HCT116 (cell line): Measurements from ENCODE around the gene CGNL1. TPM values are rescaled to one million over a fixed set of nuclear protein-coding genes. Genes with fewer than 3 reads are reported as not detected.

Source experiments
- ATAC-seq: fragments of 200-7000 bp; cut with Tn5 transposase; 2 replicates; pipeline ENCODE4 v1.9.1; 2020; ENCODE audit warnings: mild to moderate bottlenecking, moderate library complexity
- BruUV-seq: library from RNA; stranded (reverse); fragments of 400-500 nt; replicated peaks from 2 replicates; lab custom pipeline; 2021; lab: Mats Ljungman, UMichigan
- CTCF ChIA-PET: fragments of 300-600 bp; sonication (Branson Sonifier 250); formaldehyde crosslinking; loops from one replicate; lab custom pipeline; 2021; ENCODE audit warnings: antibody characterized with exemption; lab: Charles Lee
- POLR2A ChIA-PET: fragments of 300-600, 350-600 bp; sonication (Branson Sonifier 250); formaldehyde crosslinking; loops from one replicate; lab custom pipeline; 2021; ENCODE audit warnings: antibody characterized with exemption; lab: Charles Lee
- RAD21 ChIA-PET, 2 experiments: fragments of 300-600 bp; sonication (Branson Sonifier 250); formaldehyde crosslinking; loops; one replicate each; lab custom pipeline; 2023; ENCODE audit warnings: low total read pairs in 2 of 2; ENCODE audit not compliant: uncharacterized antibody in 2 of 2, unreplicated experiment in 2 of 2, low non-redundant PET in 1 of 2; lab: Charles Lee
- DNase-seq: peaks from one replicate; pipeline ENCODE4 v3.0.0-alpha.2; 2010; ENCODE audit warnings: low read depth, low spot score
- H2AFZ ChIP-seq: fragments of 200-600 bp; shearing (Covaris generic), sonication (generic); 2 replicates; pipeline ENCODE4 v1.6.1; 2017; ENCODE audit warnings: low read depth, mixed run types, mixed read lengths, antibody characterized with exemption, low read length; ENCODE audit not compliant: poor library complexity, severe bottlenecking
- H3K27ac ChIP-seq: 2 replicates; pipeline ENCODE4 v1.5.1; 2012; ENCODE audit warnings: low read depth, low read length
- H3K27me3 ChIP-seq: fragments of 200-600 bp; sonication (generic); 2 replicates; pipeline ENCODE4 v1.6.1; 2016; ENCODE audit warnings: mixed run types, low read length, mixed read lengths; ENCODE audit not compliant: insufficient read depth
- H3K36me3 ChIP-seq, 2 experiments: fragments of 200-500 bp in 1 of 2; fragments of 200-600 bp in 1 of 2; sonication (Bioruptor generic) in 1 of 2; sonication (generic) in 1 of 2; 2 replicates each; pipeline versions ENCODE4 v1.5.1 to v1.6.1; 2014 to 2016; ENCODE audit warnings: low read length in 2 of 2, inconsistent platforms in 1 of 2, mixed read lengths in 1 of 2, mixed run types in 1 of 2; ENCODE audit not compliant: insufficient read depth in 2 of 2, control insufficient read depth in 1 of 2
- H3K4me1 ChIP-seq, 2 experiments: fragments of 200-600 bp in 1 of 2; sonication (generic) in 1 of 2; 2 replicates each; pipeline versions ENCODE4 v1.5.1 to v1.6.1; 2012 to 2017; ENCODE audit warnings: low read length in 2 of 2, inconsistent platforms in 1 of 2, mild to moderate bottlenecking in 1 of 2, mixed read lengths in 1 of 2, mixed run types in 1 of 2, moderate library complexity in 1 of 2; ENCODE audit not compliant: insufficient read depth in 2 of 2, control insufficient read depth in 1 of 2
- H3K4me2 ChIP-seq: fragments of 200-600 bp; sonication (generic); 2 replicates; pipeline ENCODE4 v1.6.1; 2017; ENCODE audit warnings: mixed run types, low read length, mixed read lengths
- H3K4me3 ChIP-seq, 2 experiments: fragments of 200-600 bp in 1 of 2; sonication (generic) in 1 of 2; replicated peaks in 1 of 2; 2 replicates each; pipeline ENCODE4 v1.5.1; 2011 to 2016; ENCODE audit warnings: low read length in 2 of 2, control low read depth in 1 of 2, low read depth in 1 of 2, mild to moderate bottlenecking in 1 of 2, mixed read lengths in 1 of 2, mixed run types in 1 of 2
- H3K79me2 ChIP-seq: fragments of 200-600 bp; sonication (generic); 2 replicates; pipeline ENCODE4 v1.6.1; 2017; ENCODE audit warnings: mild to moderate bottlenecking, mixed run types, low read length, moderate library complexity, mixed read lengths; ENCODE audit not compliant: insufficient read depth
- H3K9ac ChIP-seq: fragments of 200-600 bp; sonication (generic); 2 replicates; pipeline ENCODE4 v1.6.1; 2016; ENCODE audit warnings: low read length, mixed read lengths
- H3K9me2 ChIP-seq: fragments of 200-600 bp; sonication (generic), shearing (Covaris generic); 2 replicates; pipeline ENCODE4 v1.6.1; 2017; ENCODE audit warnings: mixed run types, mild to moderate bottlenecking, moderate library complexity; ENCODE audit not compliant: insufficient read depth
- H3K9me3 ChIP-seq, 2 experiments: fragments of 200-500 bp in 1 of 2; fragments of 200-600 bp in 1 of 2; sonication (Bioruptor generic) in 1 of 2; sonication (generic) in 1 of 2; 2 replicates each; pipeline ENCODE4 v1.6.1; 2014 to 2017; ENCODE audit warnings: low read length in 2 of 2, mixed read lengths in 2 of 2, inconsistent platforms in 1 of 2, low read depth in 1 of 2, mild to moderate bottlenecking in 1 of 2, mixed run types in 1 of 2, moderate library complexity in 1 of 2; ENCODE audit not compliant: control insufficient read depth in 1 of 2, insufficient read depth in 1 of 2
- H4K20me1 ChIP-seq: fragments of 200-600 bp; sonication (generic), shearing (Covaris generic); 2 replicates; pipeline ENCODE4 v1.6.1; 2017; ENCODE audit warnings: mixed run types, mild to moderate bottlenecking, moderate library complexity; ENCODE audit not compliant: insufficient read depth
- CEBPB ChIP-seq: IDR thresholded peaks from 2 replicates; pipeline ENCODE4 v1.6.1; 2012; ENCODE audit warnings: low read depth
- CTCF ChIP-seq, 3 experiments: fragments of 200-600 bp in 1 of 3; sonication (generic) in 1 of 3; IDR thresholded peaks in 2 of 3; conservative IDR thresholded peaks in 1 of 3; 2 replicates each; pipeline ENCODE4 v1.5.1; 2012 to 2017; ENCODE audit warnings: low read depth in 2 of 3, low read length in 2 of 3, antibody characterized with exemption in 1 of 3, borderline replicate concordance in 1 of 3, control low read depth in 1 of 3, mild to moderate bottlenecking in 1 of 3, mixed read lengths in 1 of 3, mixed run types in 1 of 3, moderate library complexity in 1 of 3; ENCODE audit not compliant: insufficient read depth in 1 of 3
- EGR1 ChIP-seq: IDR thresholded peaks from 2 replicates; pipeline ENCODE4 v1.6.1; 2012; ENCODE audit warnings: low read depth
- EZH2phosphoT487 ChIP-seq: fragments of 200-600 bp; IDR thresholded peaks from 2 replicates; pipeline ENCODE4 v1.6.1; 2018; ENCODE audit warnings: antibody characterized with exemption, borderline replicate concordance
- JUND ChIP-seq: IDR thresholded peaks from 2 replicates; pipeline ENCODE4 v1.6.1; 2012
- POLR2A ChIP-seq: IDR thresholded peaks from 2 replicates; pipeline ENCODE4 v1.7.0; 2011; ENCODE audit warnings: borderline replicate concordance; ENCODE audit not compliant: insufficient read depth, insufficient read length; ENCODE audit errors: extremely low read depth
- POLR2AphosphoS5 ChIP-seq: IDR thresholded peaks from 2 replicates; pipeline ENCODE4 v1.6.1; 2011; ENCODE audit warnings: mild to moderate bottlenecking, low read depth, low read length, moderate library complexity
- RAD21 ChIP-seq: IDR thresholded peaks from 2 replicates; pipeline ENCODE4 v1.6.1; 2012; ENCODE audit warnings: low read depth, mild to moderate bottlenecking
- SIN3A ChIP-seq: IDR thresholded peaks from 2 replicates; pipeline ENCODE4 v1.6.1; 2012; ENCODE audit warnings: low read depth
- SP1 ChIP-seq: IDR thresholded peaks from 2 replicates; pipeline ENCODE4 v1.6.1; 2012; ENCODE audit warnings: low read depth
- SRF ChIP-seq: IDR thresholded peaks from 2 replicates; pipeline ENCODE4 v1.6.1; 2012; ENCODE audit warnings: low read depth
- YY1 ChIP-seq: IDR thresholded peaks from 2 replicates; pipeline ENCODE4 v1.6.1; 2011; ENCODE audit warnings: low read length, low read depth, moderate library complexity, mild to moderate bottlenecking; ENCODE audit not compliant: insufficient replicate concordance; ENCODE audit errors: extremely low read depth
- ZFX ChIP-seq: fragments of 450-650 bp; IDR thresholded peaks from 2 replicates; pipeline ENCODE4 v1.6.1; 2017
- ZNF274 ChIP-seq: fragments of 200-500 bp; sonication (Bioruptor generic); IDR thresholded peaks from 2 replicates; pipeline ENCODE4 v1.6.1; 2014; ENCODE audit warnings: mild to moderate bottlenecking, low read depth, low read length, inconsistent platforms
- intact Hi-C: fragments of 100-400 bp; cut with micrococcal nuclease; formaldehyde crosslinking; loops from 2 replicates; pipeline ENCODE4 v1.10.0; 2022
- total RNA-seq: library from RNA; stranded (reverse); gene quantifications from one replicate; pipeline ENCODE4 v1.2.1, GENCODE V29; 2021; ENCODE audit not compliant: unreplicated experiment
- TF ChIP-seq, protein P1 (sequence below): IDR thresholded peaks from 2 replicates; pipeline ENCODE4 v1.6.1; 2012
- TF ChIP-seq, protein P2 (sequence below): IDR thresholded peaks from 2 replicates; pipeline ENCODE4 v1.6.1; 2012; ENCODE audit warnings: low read depth

CGNL1 gene
- total RNA-seq, 1 experiment from 2014 or later: 2.2 TPM

GRCh38 chr15:57580428-57580827, 204.1 kb downstream of the CGNL1 start (continued):
- no peak for TF ChIP-seq YY1
- TF ChIP-seq EZH2phosphoT487: no peak
- no peak for TF ChIP-seq ZNF274

GRCh38 chr15:57580866-57581265, 204.6 kb downstream of the CGNL1 start:
- H3K27ac ChIP-seq: no peak overlapping the region
- ChIA-PET POLR2A (no interaction called here), CTCF (no interaction called here), RAD21 (no interaction called here)
- H3K4me2 ChIP-seq: no peak overlapping the region
- DNase-seq: no peak
- no peak overlapping the region for H2AFZ ChIP-seq
- H3K4me1 ChIP-seq: no peaks in the 10 kb centered on the region
- intact Hi-C loops: no loop called here
- no peak for ATAC-seq
- no peaks in the 10 kb centered on the region for H3K79me2 ChIP-seq
- no peaks in the 10 kb centered on the region for H3K9me2 ChIP-seq
- peaks cover 5 to 11% of the 10 kb centered on the region in 2 experiments; a peak in 2 of 4 replicates for H3K9me3 ChIP-seq
- H3K4me3 ChIP-seq: no peak overlapping the region
- no peaks in the 10 kb centered on the region for H4K20me1 ChIP-seq
- no peak overlapping the region for H3K9ac ChIP-seq
- H3K36me3 ChIP-seq: no peaks in the 10 kb centered on the region
- BruUV-seq: no TSS peak
- H3K27me3 ChIP-seq: no peaks in the 10 kb centered on the region
- no peak for TF ChIP-seq SP1
- TF ChIP-seq POLR2AphosphoS5: no peak
- no peak for TF ChIP-seq ZNF274
- no peak for TF ChIP-seq CEBPB
- TF ChIP-seq EGR1: no peak
- TF ChIP-seq ZFX: no peak
- TF ChIP-seq, all 23 proteins: peak for 0

GRCh38 chr15:57582090-57582489, 205.8 kb downstream of the CGNL1 start:
- H3K27me3 ChIP-seq: no peaks in the 10 kb centered on the region
- no peak overlapping the region for H3K27ac ChIP-seq
- no peak overlapping the region for H3K4me3 ChIP-seq
- no peaks in the 10 kb centered on the region for H3K79me2 ChIP-seq
- ChIA-PET POLR2A (no interaction called here), CTCF (no interaction called here), RAD21 (no interaction called here)
- DNase-seq (no peak), ATAC-seq (no peak)
- no peaks in the 10 kb centered on the region for H3K9me2 ChIP-seq
- peaks cover 5 to 11% of the 10 kb centered on the region in 2 experiments; a peak in 2 of 4 replicates for H3K9me3 ChIP-seq
- no peak overlapping the region for H3K4me2 ChIP-seq
- intact Hi-C loops: no loop called here
- no peak overlapping the region for H3K9ac ChIP-seq
- no peaks in the 10 kb centered on the region for H4K20me1 ChIP-seq
- H3K4me1 ChIP-seq: no peaks in the 10 kb centered on the region
- H3K36me3 ChIP-seq: no peaks in the 10 kb centered on the region
- no peak overlapping the region for H2AFZ ChIP-seq
- BruUV-seq: no TSS peak
- no peak for TF ChIP-seq ZFX
- no peak for TF ChIP-seq SRF
- TF ChIP-seq, protein P1, sequence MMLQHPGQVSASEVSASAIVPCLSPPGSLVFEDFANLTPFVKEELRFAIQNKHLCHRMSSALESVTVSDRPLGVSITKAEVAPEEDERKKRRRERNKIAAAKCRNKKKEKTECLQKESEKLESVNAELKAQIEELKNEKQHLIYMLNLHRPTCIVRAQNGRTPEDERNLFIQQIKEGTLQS: no peak
- TF ChIP-seq SIN3A: no peak
- TF ChIP-seq POLR2A: no peak
- TF ChIP-seq, protein P2, sequence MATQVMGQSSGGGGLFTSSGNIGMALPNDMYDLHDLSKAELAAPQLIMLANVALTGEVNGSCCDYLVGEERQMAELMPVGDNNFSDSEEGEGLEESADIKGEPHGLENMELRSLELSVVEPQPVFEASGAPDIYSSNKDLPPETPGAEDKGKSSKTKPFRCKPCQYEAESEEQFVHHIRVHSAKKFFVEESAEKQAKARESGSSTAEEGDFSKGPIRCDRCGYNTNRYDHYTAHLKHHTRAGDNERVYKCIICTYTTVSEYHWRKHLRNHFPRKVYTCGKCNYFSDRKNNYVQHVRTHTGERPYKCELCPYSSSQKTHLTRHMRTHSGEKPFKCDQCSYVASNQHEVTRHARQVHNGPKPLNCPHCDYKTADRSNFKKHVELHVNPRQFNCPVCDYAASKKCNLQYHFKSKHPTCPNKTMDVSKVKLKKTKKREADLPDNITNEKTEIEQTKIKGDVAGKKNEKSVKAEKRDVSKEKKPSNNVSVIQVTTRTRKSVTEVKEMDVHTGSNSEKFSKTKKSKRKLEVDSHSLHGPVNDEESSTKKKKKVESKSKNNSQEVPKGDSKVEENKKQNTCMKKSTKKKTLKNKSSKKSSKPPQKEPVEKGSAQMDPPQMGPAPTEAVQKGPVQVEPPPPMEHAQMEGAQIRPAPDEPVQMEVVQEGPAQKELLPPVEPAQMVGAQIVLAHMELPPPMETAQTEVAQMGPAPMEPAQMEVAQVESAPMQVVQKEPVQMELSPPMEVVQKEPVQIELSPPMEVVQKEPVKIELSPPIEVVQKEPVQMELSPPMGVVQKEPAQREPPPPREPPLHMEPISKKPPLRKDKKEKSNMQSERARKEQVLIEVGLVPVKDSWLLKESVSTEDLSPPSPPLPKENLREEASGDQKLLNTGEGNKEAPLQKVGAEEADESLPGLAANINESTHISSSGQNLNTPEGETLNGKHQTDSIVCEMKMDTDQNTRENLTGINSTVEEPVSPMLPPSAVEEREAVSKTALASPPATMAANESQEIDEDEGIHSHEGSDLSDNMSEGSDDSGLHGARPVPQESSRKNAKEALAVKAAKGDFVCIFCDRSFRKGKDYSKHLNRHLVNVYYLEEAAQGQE: no peak
- TF ChIP-seq RAD21: no peak
- TF ChIP-seq CEBPB: no peak
- TF ChIP-seq JUND: no peak
- TF ChIP-seq CTCF (IDR thresholded peaks at IDR 0.05 in 2 of 3, conservative IDR thresholded peaks at IDR 0.05 in 1 of 3; ENCODE audit: borderline replicate concordance in 1 of 3, insufficient read depth in 1 of 3, low read depth in 2 of 3, low read length in 2 of 3): no peak
